ENCODE data around the gene NTN5.
A peak's percentile ranks its signal among the peaks of the same experiment; 100 is the strongest.

DNA sequence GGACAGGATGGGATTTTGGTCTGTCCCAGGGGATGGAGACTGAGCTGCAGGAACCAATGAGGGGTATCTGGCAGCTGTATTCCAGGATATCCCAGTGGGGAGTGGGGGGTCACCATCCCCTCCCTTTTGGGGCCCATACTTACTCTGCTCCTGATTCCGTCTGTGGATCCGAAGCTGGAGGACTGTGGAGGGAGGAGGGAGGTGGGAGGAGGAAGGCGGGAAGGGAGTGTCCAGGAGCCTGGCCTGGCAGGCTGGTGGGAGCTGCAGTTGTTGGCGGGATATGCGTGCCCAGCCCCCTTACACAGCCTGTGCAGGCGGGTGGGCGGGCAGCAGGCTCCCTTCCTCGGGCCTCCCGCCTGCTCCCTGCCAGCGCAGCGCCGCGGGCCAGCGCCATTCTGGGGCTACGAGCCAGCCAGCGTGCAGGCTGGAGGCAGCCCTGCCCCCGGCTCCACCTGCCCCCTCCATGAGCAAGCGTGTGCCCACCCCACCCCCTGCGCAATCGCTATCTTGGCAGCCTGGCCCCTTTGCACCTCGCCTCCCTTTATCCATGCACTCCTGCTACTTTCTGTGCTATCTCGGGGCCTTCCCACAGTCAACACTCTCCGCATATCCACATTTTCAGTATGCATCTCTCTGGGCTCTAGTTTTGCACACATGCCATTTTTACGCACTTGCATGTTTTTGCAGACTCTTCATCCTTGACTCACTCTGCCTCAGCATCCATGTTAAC is 43.9 kb upstream of the NTN5 start:
- TF ChIP-seq POLR2A (IDR thresholded peaks at IDR 0.05), result no peak
- TF ChIP-seq, protein P1, sequence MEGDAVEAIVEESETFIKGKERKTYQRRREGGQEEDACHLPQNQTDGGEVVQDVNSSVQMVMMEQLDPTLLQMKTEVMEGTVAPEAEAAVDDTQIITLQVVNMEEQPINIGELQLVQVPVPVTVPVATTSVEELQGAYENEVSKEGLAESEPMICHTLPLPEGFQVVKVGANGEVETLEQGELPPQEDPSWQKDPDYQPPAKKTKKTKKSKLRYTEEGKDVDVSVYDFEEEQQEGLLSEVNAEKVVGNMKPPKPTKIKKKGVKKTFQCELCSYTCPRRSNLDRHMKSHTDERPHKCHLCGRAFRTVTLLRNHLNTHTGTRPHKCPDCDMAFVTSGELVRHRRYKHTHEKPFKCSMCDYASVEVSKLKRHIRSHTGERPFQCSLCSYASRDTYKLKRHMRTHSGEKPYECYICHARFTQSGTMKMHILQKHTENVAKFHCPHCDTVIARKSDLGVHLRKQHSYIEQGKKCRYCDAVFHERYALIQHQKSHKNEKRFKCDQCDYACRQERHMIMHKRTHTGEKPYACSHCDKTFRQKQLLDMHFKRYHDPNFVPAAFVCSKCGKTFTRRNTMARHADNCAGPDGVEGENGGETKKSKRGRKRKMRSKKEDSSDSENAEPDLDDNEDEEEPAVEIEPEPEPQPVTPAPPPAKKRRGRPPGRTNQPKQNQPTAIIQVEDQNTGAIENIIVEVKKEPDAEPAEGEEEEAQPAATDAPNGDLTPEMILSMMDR (IDR thresholded peaks at IDR 0.05), result no peak
- TF ChIP-seq POLR2AphosphoS5 (IDR thresholded peaks at IDR 0.05; ENCODE audit: insufficient read depth in 1 of 2, low read depth in 1 of 2), result peak in 1 of 2 donors; percentile 50

All from vagina (tissue), 2 donors.